PC-9 (cell line): Measurements from ENCODE around the gene FAM200B.

Experiments
- CTCF ChIP-seq: fragments of 200-600 bp; sonication (generic); conservative IDR thresholded peaks from 2 replicates; pipeline ENCODE4 v1.6.1; 2017; ENCODE audit warnings: mixed run types, antibody characterized with exemption, mild to moderate bottlenecking, moderate library complexity
- EZH2 ChIP-seq: fragments of 200-600 bp; sonication (generic); IDR thresholded peaks from 2 replicates; pipeline ENCODE4 v1.8.0; 2017; ENCODE audit warnings: antibody characterized with exemption, low read depth

- TF ChIP-seq CTCF (no peak), EZH2 (no peak)
Observed at GRCh38 chr4:15695729-15696128, 14.1 kb downstream of the FAM200B start.
